IMR-90 (cell line): ENCODE data around the gene TSEN34. TPM values are rescaled to one million over a fixed set of nuclear protein-coding genes. Genes with fewer than 3 reads are reported as not detected.

ENCODE experiments used
- ATAC-seq: fragments of 200-7000 bp; cut with Tn5 transposase; 2 replicates; pipeline ENCODE4 v1.9.1; 2020; ENCODE audit warnings: low read depth, mild to moderate bottlenecking, moderate library complexity
- BruUV-seq: library from RNA; stranded (reverse); fragments of 400-500 nt; replicated peaks from 2 replicates; lab custom pipeline; 2021; lab: Mats Ljungman, UMichigan
- CTCF ChIA-PET: fragments of 300-600 bp; formaldehyde crosslinking; extraction: SDS; loops from one replicate; lab custom pipeline; 2021; ENCODE audit warnings: antibody characterized with exemption; lab: Yijun Ruan, JAX
- POLR2A ChIA-PET: fragments of 300-600 bp; sonication (Branson Sonifier 250); formaldehyde crosslinking; loops from one replicate; lab custom pipeline; 2022; ENCODE audit warnings: antibody characterized with exemption; ENCODE audit not compliant: unreplicated experiment; lab: Charles Lee
- DNase-seq: peaks from one replicate; pipeline ENCODE4 v3.0.0; 2013
- H2AFZ ChIP-seq: replicated peaks from 2 replicates; pipeline ENCODE3; 2013; ENCODE audit warnings: low read length, mild to moderate bottlenecking; ENCODE audit not compliant: poor library complexity
- H2AK5ac ChIP-seq: 2 replicates; pipeline ENCODE4 v1.6.1; 2013; ENCODE audit warnings: low read depth, low read length, inconsistent platforms
- H2AK9ac ChIP-seq: replicated peaks from 2 replicates; pipeline ENCODE3; 2013; ENCODE audit warnings: mild to moderate bottlenecking, low read depth, low read length, moderate library complexity; ENCODE audit not compliant: poor library complexity
- H2BK120ac ChIP-seq: 2 replicates; pipeline ENCODE4 v1.6.1; 2013; ENCODE audit warnings: low read depth, low read length, inconsistent platforms
- H2BK15ac ChIP-seq: 3 replicates; pipeline ENCODE4 v1.6.1; 2013; ENCODE audit warnings: low read depth, low read length, inconsistent platforms
- H2BK20ac ChIP-seq: 2 replicates; pipeline ENCODE4 v1.6.1; 2013; ENCODE audit warnings: low read depth, mild to moderate bottlenecking, inconsistent platforms, low read length, moderate library complexity
- H2BK5ac ChIP-seq: 2 replicates; pipeline ENCODE4 v1.6.1; 2013; ENCODE audit warnings: mild to moderate bottlenecking, low read depth, low read length, inconsistent platforms; ENCODE audit not compliant: poor library complexity, severe bottlenecking
- H3K14ac ChIP-seq: replicated peaks from 2 replicates; pipeline ENCODE4 v1.6.1; 2013; ENCODE audit warnings: low read depth, low read length, inconsistent platforms
- H3K18ac ChIP-seq: 2 replicates; pipeline ENCODE4 v1.6.1; 2013; ENCODE audit warnings: low read depth, low read length, control low read depth
- H3K23ac ChIP-seq: 2 replicates; pipeline ENCODE4 v1.6.1; 2013; ENCODE audit warnings: low read depth, low read length, inconsistent platforms
- H3K27ac ChIP-seq: 2 replicates; pipeline ENCODE4 v1.5.1; 2013; ENCODE audit warnings: mild to moderate bottlenecking, control low read depth, low read length; ENCODE audit not compliant: insufficient read depth
- H3K27me3 ChIP-seq: 2 replicates; pipeline ENCODE4 v1.6.1; 2013; ENCODE audit warnings: low read length; ENCODE audit not compliant: control insufficient read depth, insufficient read depth
- H3K36me3 ChIP-seq: 2 replicates; pipeline ENCODE4 v1.6.1; 2013; ENCODE audit warnings: low read length, mixed read lengths; ENCODE audit not compliant: control insufficient read depth, insufficient read depth
- H3K4ac ChIP-seq: 2 replicates; pipeline ENCODE4 v1.6.1; 2013; ENCODE audit warnings: low read depth, low read length, inconsistent platforms
- H3K4me1 ChIP-seq: 2 replicates; pipeline ENCODE4 v1.6.1; 2013; ENCODE audit warnings: low read length, mixed read lengths; ENCODE audit not compliant: control insufficient read depth, insufficient read depth
- H3K4me2 ChIP-seq: 2 replicates; pipeline ENCODE4 v1.6.1; 2013; ENCODE audit warnings: low read depth, mild to moderate bottlenecking, control low read depth, low read length, moderate library complexity
- H3K4me3 ChIP-seq: 2 replicates; pipeline ENCODE4 v1.5.1; 2013; ENCODE audit warnings: low read depth, mild to moderate bottlenecking, control low read depth, low read length, moderate library complexity; ENCODE audit not compliant: insufficient read depth
- H3K56ac ChIP-seq: 2 replicates; pipeline ENCODE4 v1.6.1; 2013; ENCODE audit warnings: low read length, inconsistent platforms; ENCODE audit not compliant: insufficient read depth; ENCODE audit errors: extremely low read depth
- H3K79me1 ChIP-seq, 2 experiments: 2 replicates each; pipeline ENCODE4 v1.6.1; 2013; ENCODE audit warnings: low read length in 2 of 2, inconsistent platforms in 1 of 2, low read depth in 1 of 2
- H3K9ac ChIP-seq: 2 replicates; pipeline ENCODE4 v1.6.1; 2013; ENCODE audit warnings: low read depth, low read length, control low read depth
- H3K9me1 ChIP-seq: 2 replicates; pipeline ENCODE4 v1.6.1; 2013; ENCODE audit warnings: low read length, inconsistent platforms; ENCODE audit not compliant: insufficient read depth
- H3K9me3 ChIP-seq: 2 replicates; pipeline ENCODE4 v1.6.1; 2013; ENCODE audit warnings: low read length; ENCODE audit not compliant: control insufficient read depth, insufficient read depth
- H4K20me1 ChIP-seq: 2 replicates; pipeline ENCODE4 v1.6.1; 2013; ENCODE audit warnings: low read length, inconsistent platforms; ENCODE audit not compliant: insufficient read depth
- H4K5ac ChIP-seq: 2 replicates; pipeline ENCODE4 v1.6.1; 2013; ENCODE audit warnings: mild to moderate bottlenecking, low read depth, low read length, control low read depth
- H4K8ac ChIP-seq, 2 experiments: 2 replicates each; pipeline ENCODE4 v1.6.1; 2013; ENCODE audit warnings: low read depth in 2 of 2, low read length in 2 of 2, control low read depth in 1 of 2, inconsistent platforms in 1 of 2
- H4K91ac ChIP-seq: 2 replicates; pipeline ENCODE4 v1.6.1; 2013; ENCODE audit warnings: low read depth, low read length, inconsistent platforms; ENCODE audit not compliant: insufficient read depth
- BHLHE40 ChIP-seq: fragments of 150-350 bp; IDR thresholded peaks from 2 replicates; pipeline ENCODE4 v1.6.1; 2016; ENCODE audit warnings: mild to moderate bottlenecking, low read depth, low read length
- CEBPB ChIP-seq: IDR thresholded peaks from 2 replicates; pipeline ENCODE4 v1.6.1; 2012; ENCODE audit warnings: low read depth, low read length, improper control_type of control experiment
- CTCF ChIP-seq: conservative IDR thresholded peaks from 2 replicates; pipeline ENCODE4 v1.5.1; 2012; ENCODE audit warnings: mild to moderate bottlenecking, low read depth, low read length, improper control_type of control experiment
- FOS ChIP-seq: fragments of 150-350 bp; IDR thresholded peaks from 2 replicates; pipeline ENCODE4 v1.6.1; 2016; ENCODE audit warnings: low read depth, low read length
- MAZ ChIP-seq: IDR thresholded peaks from 2 replicates; pipeline ENCODE4 v1.6.1; 2012; ENCODE audit warnings: low read depth, mild to moderate bottlenecking, low read length, improper control_type of control experiment, moderate library complexity, borderline replicate concordance
- NFE2L2 ChIP-seq: fragments of 150-350 bp; IDR thresholded peaks from 2 replicates; pipeline ENCODE4 v1.6.1; 2016; ENCODE audit warnings: low read depth, mild to moderate bottlenecking, low read length
- POLR2A ChIP-seq: IDR thresholded peaks from 2 replicates; pipeline ENCODE4 v1.6.1; 2012; ENCODE audit warnings: mild to moderate bottlenecking, low read depth, low read length
- RAD21 ChIP-seq: IDR thresholded peaks from 2 replicates; pipeline ENCODE4 v1.6.1; 2012; ENCODE audit warnings: low read length, improper control_type of control experiment
- RCOR1 ChIP-seq: IDR thresholded peaks from 2 replicates; pipeline ENCODE4 v1.6.1; 2012; ENCODE audit warnings: mild to moderate bottlenecking, low read length, improper control_type of control experiment; ENCODE audit not compliant: insufficient replicate concordance
- SMC3 ChIP-seq: fragments of 150-350 bp; IDR thresholded peaks from 2 replicates; pipeline ENCODE4 v1.6.1; 2016; ENCODE audit warnings: low read depth, mild to moderate bottlenecking, antibody characterized with exemption, low read length, moderate library complexity
- USF2 ChIP-seq: fragments of 150-350 bp; IDR thresholded peaks from 2 replicates; pipeline ENCODE4 v1.6.1; 2017; ENCODE audit warnings: mild to moderate bottlenecking, antibody characterized with exemption, low read length, low read depth
- WGBS, 2 experiments: methylation state at CpG; one replicate each; pipeline versions ENCODE4 v1.1.5 to v1.1.7; 2013; ENCODE audit warnings: missing lambda C conversion rate in 2 of 2; ENCODE audit not compliant: insufficient read length in 1 of 2; ENCODE audit errors: extremely low coverage in 2 of 2; 5-methylcytosine and 5-hydroxymethylcytosine counted together
- dilution Hi-C: fragments of 300-500 bp; cut with HindIII; formaldehyde crosslinking; loops from one replicate; pipeline ENCODE4 v1.14.3; 2018; ENCODE audit warnings: low sequenced_read_pairs; ENCODE audit not compliant: unreplicated experiment
- in situ Hi-C: fragments of 300-500 bp; cut with MboI; formaldehyde crosslinking; loops from 3 replicates; pipeline ENCODE4 v1.14.3; 2019; ENCODE audit warnings: low sequenced_read_pairs, inconsistent platforms, mixed read lengths
- intact Hi-C: fragments of 100-400 bp; cut with micrococcal nuclease; formaldehyde crosslinking; loops from 2 replicates; pipeline ENCODE4 v1.10.0; 2022
- polyA plus RNA-seq, 3 experiments: library from polyadenylated mRNA; depleted of rRNA; stranded (reverse); fragments of >200 nt; gene quantifications; 2 replicates each; pipeline ENCODE4 v1.2.3, GENCODE V29; 2012; ENCODE audit warnings: low replicate concordance in 1 of 3
- total RNA-seq: library from RNA; depleted of rRNA; stranded (reverse); fragments of >200 nt; gene quantifications from 2 replicates; pipeline ENCODE4 v1.2.3, GENCODE V29; 2012

TSEN34 gene
- total and polyA plus RNA-seq, 2 of the 4 experiments (the other 2 are of a cell fraction), result 32.1 to 69.4 TPM

DNA sequence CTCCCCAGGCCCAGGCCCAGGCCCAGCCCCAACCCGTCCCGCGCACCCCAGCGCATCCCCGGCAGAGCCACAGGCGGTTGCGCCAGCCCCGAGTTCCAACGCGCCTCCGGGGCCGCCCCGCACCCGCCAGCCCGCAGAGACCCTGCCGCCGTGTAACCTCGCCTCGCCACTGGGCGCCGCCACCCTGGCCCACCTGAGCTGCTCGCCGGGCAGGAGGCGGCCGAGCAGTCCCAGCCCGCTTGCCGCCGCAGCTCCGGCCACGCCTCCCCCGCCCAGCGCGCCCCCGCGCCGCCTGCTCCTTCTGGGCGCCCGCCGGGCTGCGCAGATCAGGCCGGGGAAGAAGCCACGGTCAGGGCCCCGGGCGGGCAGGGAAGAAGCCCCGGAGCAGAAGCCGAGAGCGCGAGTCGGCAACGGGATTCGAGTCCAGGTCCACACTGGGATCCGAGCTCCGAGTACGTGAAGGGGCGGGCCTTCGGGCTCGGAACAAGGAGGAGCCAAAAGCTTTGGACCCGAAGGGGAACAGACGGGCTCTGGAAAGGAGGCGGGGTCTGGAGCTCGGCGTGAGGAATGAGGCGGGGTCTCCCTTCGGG lies 1.9 kb upstream of the TSEN34 start, which contains the start of gene MBOAT7 (continued):
- TF ChIP-seq NFE2L2, result no peak
- no peak for TF ChIP-seq RCOR1

GRCh38 chr19:54189735-54190502 lies 1.2 kb upstream of the TSEN34 start:
- Histone ChIP-seq H3K27me3 (no peaks in the 10 kb centered on the region), H2AK9ac (peak overlapping the region; percentile 97), H3K14ac (peak overlapping the region; percentile 94), H3K9me3 (no peaks in the 10 kb centered on the region), H2BK15ac (peak overlapping the region; percentile 91; the same call in 1 of the 3 replicates), H3K9me1 (peaks cover 3% of the 10 kb centered on the region; the same call in 1 of the 2 replicates), H2AK5ac (peak overlapping the region; percentile 59; the same call in 1 of the 2 replicates), H3K79me1 (peaks cover 24 to 48% of the 10 kb centered on the region in 2 experiments; a peak in 3 of 4 replicates), H4K20me1 (peaks cover 16% of the 10 kb centered on the region), H4K91ac (peak overlapping the region; percentile 93), H2BK120ac (peak overlapping the region; percentile 88; the same call in 1 of the 2 replicates), H3K36me3 (peaks cover 17% of the 10 kb centered on the region), H2BK5ac (peak overlapping the region; percentile 96), H3K23ac (peak overlapping the region; percentile 94), H3K9ac (peak overlapping the region; percentile 88), H3K4ac (peak overlapping the region; percentile 96), H4K8ac (peak overlapping the region; percentile 62 to 99), H3K4me1 (peaks cover 5% of the 10 kb centered on the region), H3K4me3 (peak overlapping the region; percentile 70), H2AFZ (peak overlapping the region; percentile 96), H3K4me2 (peak overlapping the region; percentile 75), H2BK20ac (peak overlapping the region; percentile 59; the same call in 1 of the 2 replicates), H3K18ac (peak overlapping the region; percentile 77), H4K5ac (peak overlapping the region; percentile 56), H3K27ac (peak overlapping the region; percentile 93), H3K56ac (peak overlapping the region; percentile 90; the same call in 1 of the 2 replicates)
- WGBS, 2 experiments, result 0% methylated on average over 30 of the region's 65 CpGs; no CpG with 5 or more reads in 1 of the 2 experiments
- DNase-seq, result peak; percentile 100
- in situ Hi-C loops (no loop called here), intact Hi-C loops (loop anchor here (2.0 kb wide), 2 partner anchors 21 kb away; no protein-coding TSS in a partner anchor), dilution Hi-C loops (no loop called here)
- no TSS peak for BruUV-seq
- ATAC-seq, result peak; percentile 65
- ChIA-PET POLR2A (interaction anchor here (0.6 to 2.3 kb wide), 6 partner anchors 10 to 241 kb away, joined by 3 to 10 read pairs (median 5); partner anchors contain the start of genes LENG1 and RPS9), CTCF (interaction anchor here (0.8 to 1.1 kb wide), 2 partner anchors 76 to 200 kb away, joined by 3 read pairs; no protein-coding TSS in a partner anchor)
- no peak for TF ChIP-seq CTCF
- peak; percentile 96 for TF ChIP-seq POLR2A
- TF ChIP-seq RAD21, result no peak
- TF ChIP-seq SMC3, result no peak
- no peak for TF ChIP-seq RCOR1
- no peak for TF ChIP-seq CEBPB
- no peak for TF ChIP-seq BHLHE40
- TF ChIP-seq FOS, result no peak
- peak; percentile 96 for TF ChIP-seq MAZ
- TF ChIP-seq USF2, result peak; percentile 32; the same call in 1 of the 2 replicates
